Skeletal muscle cell (primary cell): ENCODE results near the gene MRGPRX3.

Experiments used
- DNase-seq: peaks from one replicate; pipeline ENCODE4 v3.0.0-alpha.2; 2010; ENCODE audit warnings: low read depth
- H3K4me3 ChIP-seq: 2 replicates; pipeline ENCODE4 v1.5.1; 2011; ENCODE audit warnings: low read depth, mild to moderate bottlenecking, control low read depth, low read length, moderate library complexity

MRGPRX3 gene

DNA sequence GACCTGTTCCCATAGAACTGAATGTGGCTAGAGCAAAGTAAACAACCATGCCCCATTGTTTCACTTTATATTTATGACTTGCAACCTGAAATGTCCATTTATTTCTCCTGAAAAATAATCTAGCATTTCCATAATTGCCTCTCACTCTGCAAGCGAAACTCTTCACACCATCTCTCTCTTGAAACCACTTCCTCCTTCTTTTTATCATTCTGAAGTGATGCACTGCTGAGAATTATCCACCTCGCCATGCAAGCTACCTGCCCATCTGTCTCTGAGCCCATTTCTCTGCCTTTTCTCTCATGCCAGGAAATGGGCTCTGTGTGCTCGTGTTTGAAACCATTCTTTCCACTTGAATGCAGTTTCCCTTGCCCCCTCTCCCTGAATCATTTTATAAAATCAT is 13.5 kb downstream of the MRGPRX3 start:
- no peak for DNase-seq
- H3K4me3 ChIP-seq, result no peak overlapping the region

DNA sequence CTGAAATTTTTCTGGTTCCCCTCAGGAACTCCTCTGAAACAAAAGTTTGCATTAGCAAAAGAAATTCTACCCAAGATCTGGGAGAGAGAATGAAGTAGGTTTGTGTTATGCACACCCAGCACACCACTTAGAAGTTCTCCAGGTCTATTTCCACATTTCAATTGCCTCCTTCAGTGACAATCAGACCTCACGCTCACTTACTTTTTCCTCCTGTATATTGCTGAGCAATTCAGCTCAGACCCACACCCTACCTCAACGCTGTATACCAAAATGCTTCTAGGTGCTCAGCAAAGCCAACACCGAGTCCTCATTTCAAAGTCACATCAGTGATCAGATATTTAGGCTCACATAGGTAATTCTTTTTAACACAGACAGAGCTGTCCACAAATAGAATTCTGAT is 19.2 kb downstream of the MRGPRX3 start:
- H3K4me3 ChIP-seq, result no peak overlapping the region
- DNase-seq, result no peak

DNA sequence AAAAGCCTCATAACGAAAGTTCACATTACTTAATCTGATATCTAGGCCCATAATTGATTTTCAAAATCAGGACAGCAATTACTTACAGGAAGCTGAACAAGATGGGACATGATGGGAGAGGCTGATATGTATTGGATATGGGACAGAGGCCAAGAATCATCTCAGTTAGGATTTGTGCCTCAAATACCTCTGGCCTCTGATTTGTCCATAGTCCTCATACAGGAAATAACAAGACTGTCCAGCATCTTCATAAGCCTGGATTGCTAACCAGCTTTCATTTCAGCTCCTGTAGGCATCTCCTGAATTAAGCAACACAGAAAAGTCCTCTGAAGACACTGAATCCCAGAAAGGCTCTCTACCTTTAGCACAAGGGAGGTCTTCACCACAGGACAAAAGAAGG is 36.0 kb downstream of the MRGPRX3 start:
- H3K4me3 ChIP-seq, result no peak overlapping the region
- DNase-seq, result no peak

DNA sequence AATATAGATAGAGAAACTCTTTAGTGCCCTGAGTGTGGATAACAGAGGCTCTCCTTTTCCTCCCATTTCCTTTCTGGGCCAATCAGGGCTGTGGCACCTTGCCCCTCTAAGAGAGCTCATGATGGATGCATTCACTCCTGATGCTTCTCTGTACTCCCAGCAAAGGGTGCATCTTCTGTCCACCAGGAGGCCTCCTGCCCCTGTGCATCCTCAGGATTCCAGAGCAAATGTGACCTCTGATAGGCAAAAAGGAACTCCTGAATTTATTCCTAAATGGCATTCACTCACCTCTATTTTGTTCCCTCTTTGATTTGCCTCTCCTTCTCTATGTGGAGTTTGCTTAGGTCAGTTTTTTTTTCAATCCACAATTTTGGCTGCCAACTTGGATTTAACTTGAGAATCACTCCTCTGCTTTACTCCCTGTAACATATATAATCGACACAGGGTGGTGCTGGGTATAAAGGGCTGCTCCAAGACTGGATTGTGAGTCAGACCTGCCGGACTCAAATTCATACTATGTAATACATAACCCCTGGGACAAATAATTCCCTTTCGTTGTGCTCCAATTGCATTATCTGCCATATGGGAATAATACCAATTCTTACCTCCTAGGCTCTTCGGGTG is 39.1 kb downstream of the MRGPRX3 start:
- H3K4me3 ChIP-seq, result no peak overlapping the region
- peak; percentile 1 for DNase-seq

DNA sequence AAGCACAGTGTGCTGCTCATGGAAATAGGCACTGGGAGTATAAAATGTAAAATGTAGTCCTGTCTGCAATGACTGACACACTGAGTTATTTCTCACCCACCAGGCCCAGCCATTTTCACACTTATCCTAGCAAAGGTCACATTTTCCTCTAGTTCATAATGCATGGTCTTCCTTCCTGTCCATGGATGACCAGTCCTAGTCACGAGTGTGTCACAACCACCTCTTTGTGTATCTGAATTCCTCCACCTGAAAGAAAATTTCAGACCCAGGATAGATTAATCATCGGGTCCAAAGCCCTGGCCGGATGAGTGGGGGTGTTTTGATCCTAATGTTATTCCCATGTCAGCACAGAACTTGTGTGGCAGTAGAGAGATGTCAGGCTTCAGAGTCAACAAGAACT is 40.3 kb downstream of the MRGPRX3 start, which contains the start of gene MRGPRX4:
Gene MRGPRX4, plus strand, starts transcription at position 172 of the 400 bp plus-strand sequence. CDS start 420 bp downstream, outside the sequence.
- H3K4me3 ChIP-seq, result no peak within 1 kb of the TSS
- DNase-seq, result no peak

DNA sequence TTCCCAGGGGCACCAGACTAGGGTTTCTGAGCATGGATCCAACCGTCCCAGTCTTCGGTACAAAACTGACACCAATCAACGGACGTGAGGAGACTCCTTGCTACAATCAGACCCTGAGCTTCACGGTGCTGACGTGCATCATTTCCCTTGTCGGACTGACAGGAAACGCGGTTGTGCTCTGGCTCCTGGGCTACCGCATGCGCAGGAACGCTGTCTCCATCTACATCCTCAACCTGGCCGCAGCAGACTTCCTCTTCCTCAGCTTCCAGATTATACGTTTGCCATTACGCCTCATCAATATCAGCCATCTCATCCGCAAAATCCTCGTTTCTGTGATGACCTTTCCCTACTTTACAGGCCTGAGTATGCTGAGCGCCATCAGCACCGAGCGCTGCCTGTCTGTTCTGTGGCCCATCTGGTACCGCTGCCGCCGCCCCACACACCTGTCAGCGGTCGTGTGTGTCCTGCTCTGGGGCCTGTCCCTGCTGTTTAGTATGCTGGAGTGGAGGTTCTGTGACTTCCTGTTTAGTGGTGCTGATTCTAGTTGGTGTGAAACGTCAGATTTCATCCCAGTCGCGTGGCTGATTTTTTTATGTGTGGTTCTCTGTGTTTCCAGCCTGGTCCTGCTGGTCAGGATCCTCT is 41.0 kb downstream of the MRGPRX3 start:
- H3K4me3 ChIP-seq, result no peak overlapping the region
- no peak for DNase-seq
